GM12872 (cell line): ENCODE measurements around the gene IARS2.

Experiments
- CTCF ChIP-seq: IDR thresholded peaks from 3 replicates; pipeline ENCODE4 v1.5.1; 2011; ENCODE audit warnings: low read depth, mild to moderate bottlenecking, low read length, moderate library complexity; ENCODE audit not compliant: insufficient read depth

Gene IARS2

DNA sequence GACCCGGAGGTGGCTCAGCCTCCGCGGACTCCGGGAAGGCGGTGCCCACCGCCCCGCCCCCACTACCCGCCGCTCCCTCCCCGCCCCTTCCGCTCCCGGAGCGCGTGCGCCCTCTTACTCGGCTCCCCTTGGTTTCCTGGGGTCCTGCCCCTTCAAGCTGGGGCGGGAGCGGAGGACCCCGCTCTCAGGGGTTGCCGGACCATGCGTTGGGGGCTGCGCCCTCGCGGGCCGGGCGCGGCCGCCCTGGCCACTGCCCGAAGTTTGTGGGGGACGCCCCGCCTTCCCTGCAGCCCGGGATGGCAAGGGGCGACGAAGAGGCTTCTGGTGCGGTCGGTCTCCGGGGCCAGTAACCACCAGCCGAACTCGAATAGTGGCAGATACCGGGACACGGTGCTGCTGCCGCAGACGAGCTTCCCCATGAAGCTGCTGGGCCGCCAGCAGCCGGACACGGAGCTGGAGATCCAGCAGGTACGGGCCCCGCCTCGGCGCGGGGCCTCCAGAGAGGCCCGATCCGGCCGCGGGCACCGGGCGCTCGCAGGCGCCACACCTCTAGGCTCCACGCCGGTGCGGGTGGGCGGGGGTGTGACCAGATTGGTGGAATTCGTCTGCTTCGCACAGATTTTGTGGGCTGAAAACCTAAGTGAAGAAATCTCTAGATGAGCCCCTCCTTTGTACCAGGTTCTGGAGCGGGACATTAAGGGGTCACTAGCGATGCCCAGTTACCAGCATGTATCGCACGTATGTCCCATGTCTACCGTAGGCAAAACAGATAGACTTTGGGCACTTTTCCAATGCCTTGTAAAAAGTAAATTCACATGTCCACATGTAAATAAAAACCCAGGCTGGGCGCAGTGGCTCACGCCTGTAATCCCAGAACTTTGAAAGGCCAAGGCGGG is at the start of gene IARS2:
TSS of gene IARS2 (plus strand) at position 117 of the 896 bp plus-strand sequence. CDS start at position 202, 85 bp downstream.
- no peak for TF ChIP-seq CTCF

GRCh38 chr1:220044678-220045355 is 49.1 kb upstream of the IARS2 start:
- TF ChIP-seq CTCF: no peak

GRCh38 chr1:220045356-220046051 is 48.4 kb upstream of the IARS2 start:
- TF ChIP-seq CTCF: no peak

GRCh38 chr1:220046052-220046930 is 47.6 kb upstream of the IARS2 start, which contains the start of gene EPRS1:
Gene EPRS1, minus strand, starts transcription at chr1:220046505. Its CDS starts 117 bp downstream, at chr1:220046388.
- peak; percentile 71 for TF ChIP-seq CTCF

DNA sequence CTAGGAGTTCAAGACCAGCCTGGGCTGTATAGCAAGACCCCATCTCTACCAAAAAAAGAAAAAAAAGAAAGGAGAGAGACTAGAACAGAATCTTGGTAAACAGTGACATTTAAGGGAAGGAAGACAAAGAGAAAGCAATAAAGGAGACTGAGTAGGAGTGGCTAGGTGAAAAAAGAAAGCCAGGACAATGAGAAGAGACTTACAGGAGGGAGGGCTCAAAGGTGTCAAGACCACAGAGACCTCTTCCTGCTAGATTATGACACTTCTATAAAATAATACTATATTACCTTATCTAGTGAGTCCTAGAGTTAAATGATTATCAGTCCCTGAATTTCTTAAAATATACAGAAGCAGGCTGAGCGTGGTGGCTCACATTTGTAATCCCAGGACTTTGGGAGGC is 37.6 kb upstream of the IARS2 start:
- TF ChIP-seq CTCF: no peak

DNA sequence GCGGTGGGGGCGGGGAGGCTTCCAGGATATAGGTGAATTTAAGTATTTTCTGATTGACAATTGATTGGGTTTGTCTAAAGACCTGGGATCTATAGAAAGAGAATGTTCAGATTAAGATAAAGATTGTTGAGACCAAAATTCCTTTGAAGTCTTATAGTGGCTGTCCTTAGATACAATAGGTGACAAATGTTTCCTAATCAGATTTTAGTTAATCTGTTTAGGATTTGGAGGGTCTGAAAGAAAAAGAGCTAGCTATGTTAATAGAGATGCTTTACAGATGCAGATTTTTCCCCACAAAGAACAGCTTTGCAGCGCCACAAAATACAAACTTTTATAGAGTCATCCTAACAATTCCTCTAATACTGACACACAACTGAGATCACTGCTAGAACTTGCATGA is 33.1 kb upstream of the IARS2 start:
- no peak for TF ChIP-seq CTCF
